GM18861 (cell line): ENCODE measurements around the gene LSP1.

Experiments
- ATAC-seq: cut with Tn5 transposase; IDR thresholded peaks from one replicate; pipeline ENCODE4 v1.9.1; 2021; ENCODE audit not compliant: unreplicated experiment

LSP1 gene

DNA sequence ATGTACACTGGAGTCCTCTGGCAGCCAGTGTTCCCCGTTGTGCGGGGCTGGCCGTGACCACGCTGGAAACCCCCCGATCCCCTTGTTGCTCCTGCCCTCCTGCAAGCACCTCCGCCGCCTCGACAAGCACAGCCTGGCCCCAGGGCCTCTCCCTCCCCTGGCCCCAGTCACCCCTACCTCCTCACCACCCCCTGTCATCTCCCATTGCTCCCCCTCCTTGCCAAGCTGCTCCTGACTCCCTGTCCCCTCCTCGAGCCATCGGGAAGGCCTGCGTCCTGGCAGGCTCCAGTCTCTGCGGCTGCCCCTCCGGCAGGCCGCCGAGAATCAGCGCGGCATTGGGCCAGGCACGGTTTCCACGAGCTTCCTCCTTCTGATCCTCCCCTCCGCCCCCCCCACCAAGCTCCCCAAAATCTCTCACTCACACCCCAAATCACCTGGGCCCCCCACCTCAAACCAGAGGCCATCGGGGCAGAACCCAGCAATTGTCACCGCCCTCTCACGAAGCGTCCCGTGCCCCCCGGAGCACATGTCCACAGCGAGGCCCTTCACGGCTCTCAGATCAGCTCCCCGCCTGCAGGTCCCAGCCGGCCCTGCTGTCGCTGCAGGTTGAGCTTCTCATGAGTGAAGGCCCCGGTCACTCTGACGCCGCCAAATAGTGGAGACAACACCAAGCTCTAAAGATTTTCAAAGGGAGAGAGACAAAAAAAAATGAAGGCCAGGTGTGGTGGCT lies 5.7 kb upstream of the LSP1 start:
- no peak for ATAC-seq

DNA sequence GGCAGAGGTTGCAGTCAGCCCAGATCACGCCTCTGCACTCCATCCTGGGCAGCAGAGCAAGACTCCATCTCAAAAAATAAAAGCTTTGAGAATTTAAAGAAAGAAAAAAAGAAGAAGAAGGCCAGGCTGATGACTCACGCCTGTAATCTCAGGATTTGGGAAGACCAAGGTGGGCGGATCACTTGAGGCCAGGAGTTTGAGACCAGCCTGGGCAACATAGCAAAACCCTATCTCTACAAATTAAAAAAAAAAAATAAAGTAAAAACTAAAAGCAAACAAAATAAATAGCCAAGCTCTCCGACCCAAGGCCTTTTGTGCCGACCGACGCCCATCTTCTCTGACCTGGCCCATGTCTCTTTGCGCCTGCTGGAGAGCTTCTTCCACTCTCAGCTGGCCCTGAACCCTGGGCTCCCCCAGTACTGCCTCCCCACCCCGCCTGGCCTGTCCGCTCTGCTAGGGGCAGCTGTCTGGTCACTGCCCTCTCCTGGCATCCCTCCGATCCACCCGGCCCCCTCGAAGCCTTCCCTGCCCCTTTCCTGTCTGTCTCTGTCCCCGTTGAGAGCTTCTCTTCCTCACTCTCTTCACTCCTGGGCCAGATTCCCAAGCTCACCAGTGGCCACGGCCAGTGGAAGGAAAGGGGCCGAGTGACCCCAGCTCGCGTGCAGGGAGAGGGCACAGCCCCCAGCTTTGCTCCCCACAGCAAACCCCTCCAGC lies 4.8 kb upstream of the LSP1 start:
- ATAC-seq, result no peak

GRCh38 chr11:1848640-1849430 lies 4.0 kb upstream of the LSP1 start:
- no peak for ATAC-seq

- ATAC-seq, result no peak
Measured at GRCh38 chr11:1851468-1852180, 1.3 kb upstream of the LSP1 start.

GRCh38 chr11:1852271-1852876 lies 510 bp upstream of the LSP1 start:
- peak; percentile 1 for ATAC-seq

GRCh38 chr11:1853376-1854131 lies 670 bp downstream of the LSP1 start:
- no peak for ATAC-seq

- peak; percentile 19 for ATAC-seq
Measured at GRCh38 chr11:1854132-1854948, 1.5 kb downstream of the LSP1 start.

GRCh38 chr11:1854949-1855885 lies 2.3 kb downstream of the LSP1 start:
- ATAC-seq, result peak; percentile 31

DNA sequence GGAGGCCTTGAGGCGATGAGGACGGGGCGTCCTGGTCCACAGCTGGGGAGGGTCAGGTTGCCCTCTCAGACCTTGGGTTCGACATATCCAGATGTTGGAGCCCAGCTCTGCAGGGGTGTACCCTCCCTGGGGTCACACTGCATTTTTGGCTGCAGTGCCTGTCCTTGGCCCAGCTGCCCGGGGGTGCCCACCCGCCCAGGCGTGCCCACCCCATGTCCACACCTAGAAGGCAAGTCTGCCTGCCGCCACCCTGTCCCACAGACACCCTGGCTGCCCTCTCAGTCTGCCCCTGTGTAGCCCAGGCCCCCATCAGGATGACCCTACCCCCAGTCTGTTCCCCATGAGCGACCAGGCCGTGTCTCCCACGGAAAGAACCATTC lies 3.0 kb downstream of the LSP1 start:
- ATAC-seq, result no peak

DNA sequence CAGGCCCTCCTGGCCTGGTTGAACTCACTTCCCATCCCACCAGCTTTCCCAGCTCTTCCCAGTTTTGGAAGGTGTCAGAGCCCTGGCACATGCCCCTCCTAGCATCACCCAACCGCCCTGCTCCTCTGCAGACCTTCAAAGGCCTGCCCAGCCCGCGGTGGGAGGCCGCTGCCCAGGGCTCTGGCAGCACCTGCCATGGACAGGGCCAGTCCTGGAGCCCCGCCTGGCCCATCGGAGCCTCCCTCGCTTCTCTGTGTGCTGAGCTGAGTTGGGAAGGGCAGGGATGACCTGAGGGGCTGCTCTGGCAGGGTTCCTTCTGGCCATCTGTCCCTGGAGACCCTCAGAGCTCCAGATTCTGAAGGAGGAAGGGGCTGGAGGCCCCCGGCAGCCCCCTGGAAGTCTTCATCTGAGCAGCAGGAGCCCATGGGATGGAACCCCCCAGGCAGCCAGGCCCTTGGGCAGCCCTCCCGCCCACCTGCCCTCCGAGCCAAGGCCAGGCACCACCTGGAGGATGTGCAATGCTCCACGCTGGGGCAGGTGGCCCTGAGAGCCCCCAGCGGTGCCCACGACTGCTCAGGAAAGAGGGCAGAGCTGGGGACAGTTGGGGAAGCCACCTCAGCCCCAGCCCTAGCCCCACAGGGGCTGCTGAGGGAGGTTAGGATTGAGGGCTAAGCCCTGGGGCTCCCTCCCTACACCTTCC lies 3.6 kb downstream of the LSP1 start:
- ATAC-seq, result no peak

GRCh38 chr11:1857064-1857463 lies 4.2 kb downstream of the LSP1 start:
- no peak for ATAC-seq

DNA sequence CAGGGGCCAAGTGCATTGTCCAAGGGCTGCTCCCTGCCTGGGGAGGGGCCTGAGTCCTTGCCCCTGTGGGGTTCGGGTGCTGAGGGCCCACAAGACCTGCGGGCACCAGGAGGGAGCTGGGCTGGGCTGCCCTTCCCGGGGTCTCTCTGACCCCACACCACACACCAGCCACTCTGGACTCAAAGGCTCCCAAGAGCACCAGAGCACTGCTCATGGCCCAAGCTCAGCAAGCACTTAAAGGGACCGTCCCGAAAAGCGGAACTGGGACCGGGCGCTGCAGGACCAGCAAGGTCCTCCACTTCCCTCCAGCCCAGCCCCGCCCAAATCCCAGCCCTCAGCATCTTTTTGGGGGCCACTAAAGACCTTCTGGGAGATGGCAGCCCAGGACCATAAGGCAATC lies 5.3 kb downstream of the LSP1 start:
- ATAC-seq, result no peak

GRCh38 chr11:1858576-1858975 lies 5.7 kb downstream of the LSP1 start:
- no peak for ATAC-seq

GRCh38 chr11:1859004-1859403 lies 6.1 kb downstream of the LSP1 start:
- no peak for ATAC-seq

GRCh38 chr11:1860108-1860507 lies 7.2 kb downstream of the LSP1 start:
- ATAC-seq, result no peak

GRCh38 chr11:1861435-1862411 lies 8.8 kb downstream of the LSP1 start:
- no peak for ATAC-seq
